Activated CD4-positive, alpha-beta memory T cell treated with anti-CD3 and anti-CD28 coated beads, Interleukin-2, amount 10 ng/mL, durations not matched to agents 7 days and 5 days (primary cell): Measurements from ENCODE around the gene LRP1B. TPM values are rescaled to one million over a fixed set of nuclear protein-coding genes. Genes with fewer than 3 reads are reported as not detected.

Source experiments
- CTCF ChIA-PET: fragments of 350-600 bp; sonication (Branson Sonifier 250); formaldehyde crosslinking; loops from one replicate; lab custom pipeline; 2021; ENCODE audit warnings: antibody characterized with exemption, inconsistent platforms; lab: Charles Lee
- POLR2A ChIA-PET: fragments of 350-600 bp; sonication (Branson Sonifier 250); formaldehyde crosslinking; loops from one replicate; lab custom pipeline; 2021; ENCODE audit warnings: antibody characterized with exemption; lab: Charles Lee
- DNase-seq: peaks from one replicate; pipeline ENCODE4 v3.0.0-alpha.2; 2020
- H3K27ac Mint-ChIP-seq: one replicate; pipeline ENCODE4 v1.8.0; 2021; ENCODE audit warnings: mild to moderate bottlenecking, mixed read lengths
- H3K27me3 Mint-ChIP-seq: one replicate; pipeline ENCODE4 v1.8.0; 2021; ENCODE audit warnings: mixed read lengths
- H3K36me3 Mint-ChIP-seq: one replicate; pipeline ENCODE4 v1.8.0; 2021; ENCODE audit warnings: low read depth, mixed read lengths
- H3K4me1 Mint-ChIP-seq: one replicate; pipeline ENCODE4 v1.8.0; 2021; ENCODE audit warnings: mixed read lengths
- H3K4me3 Mint-ChIP-seq: one replicate; pipeline ENCODE4 v1.8.0; 2021; ENCODE audit warnings: mild to moderate bottlenecking, mixed read lengths
- H3K9me3 Mint-ChIP-seq: one replicate; pipeline ENCODE4 v1.8.0; 2021; ENCODE audit warnings: mixed read lengths
- total RNA-seq, 2 experiments: library from RNA; stranded (reverse); gene quantifications; one replicate each; pipeline ENCODE4 v1.2.3, GENCODE V29; 2021

Gene LRP1B
- total RNA-seq, result not detected

DNA sequence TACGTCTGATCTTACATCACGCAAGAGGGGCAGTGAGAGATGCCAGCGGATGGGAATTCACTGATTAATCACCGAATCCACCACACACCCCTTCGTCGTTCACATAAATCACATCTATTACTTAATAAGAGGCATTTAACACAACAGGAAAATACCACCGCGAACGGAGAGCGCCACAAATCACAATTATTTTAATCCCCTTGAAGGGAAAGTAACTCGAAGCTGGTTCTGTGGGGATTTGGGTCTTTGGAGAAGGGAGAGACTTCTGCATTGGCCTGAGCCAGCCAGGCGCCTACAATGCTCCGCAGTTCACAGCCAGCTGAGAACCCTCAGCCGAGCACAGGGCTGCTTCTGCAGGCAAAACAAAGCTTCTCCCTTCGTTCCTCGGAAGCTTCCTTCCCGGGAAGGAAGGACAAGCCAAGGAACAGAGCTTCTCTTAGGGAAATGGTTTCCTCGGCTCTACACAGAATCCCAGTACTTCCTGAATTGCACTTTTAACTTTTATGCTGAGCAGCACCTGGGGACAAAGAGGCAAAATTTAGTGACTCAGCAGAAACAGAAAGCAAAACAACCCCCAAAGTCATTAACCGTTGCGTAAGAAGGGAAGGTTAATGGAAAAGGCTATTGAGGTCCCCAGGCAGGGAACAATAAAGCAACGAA, at the start of gene LRP1B:
Gene LRP1B, minus strand, starts transcription at position 7 of the 660 bp plus-strand sequence. CDS start 287 bp downstream, outside the sequence.
- no peaks in the 10 kb centered on the region for H3K9me3 Mint-ChIP-seq
- ChIA-PET CTCF (interaction anchor here (0.8 kb wide), 1 partner anchor 9 kb away, joined by 5 read pairs; no protein-coding TSS in a partner anchor), POLR2A (no interaction called here)
- peaks cover 6% of the 10 kb centered on the region for H3K4me1 Mint-ChIP-seq
- no peaks in the 10 kb centered on the region for H3K36me3 Mint-ChIP-seq
- no peak within 1 kb of the TSS for H3K27ac Mint-ChIP-seq
- H3K4me3 Mint-ChIP-seq, result peak within 1 kb of the TSS; percentile 32
- H3K27me3 Mint-ChIP-seq, result peaks cover 26% of the 10 kb centered on the region
- no peak for DNase-seq

GRCh38 chr2:142179686-142180085, 48.9 kb upstream of the LRP1B start:
- ChIA-PET POLR2A (no interaction called here), CTCF (no interaction called here)
- Mint-ChIP-seq H3K9me3 (no peaks in the 10 kb centered on the region), H3K27me3 (no peaks in the 10 kb centered on the region), H3K27ac (no peak overlapping the region), H3K4me1 (no peaks in the 10 kb centered on the region), H3K36me3 (no peaks in the 10 kb centered on the region), H3K4me3 (no peak overlapping the region)
- no peak for DNase-seq

DNA sequence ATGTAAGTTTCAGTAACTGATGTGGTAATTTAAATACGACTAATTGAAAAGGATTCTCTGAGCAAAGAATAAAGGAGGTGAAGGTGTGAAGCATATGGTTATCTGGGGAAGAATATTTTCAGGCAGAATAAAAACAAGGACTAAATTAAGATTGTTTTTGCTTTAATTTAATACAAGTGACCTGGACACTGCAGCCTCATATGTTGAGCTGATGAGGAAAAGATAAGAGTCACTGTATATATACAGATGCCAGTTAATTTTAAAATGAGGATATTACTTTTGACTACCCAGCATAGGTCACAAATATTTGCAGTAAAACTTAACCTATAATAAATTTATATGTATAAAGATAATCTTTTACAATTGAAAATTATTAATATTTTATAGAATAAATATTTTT, 47.8 kb upstream of the LRP1B start:
- H3K36me3 Mint-ChIP-seq, result no peaks in the 10 kb centered on the region
- no peaks in the 10 kb centered on the region for H3K27me3 Mint-ChIP-seq
- no peaks in the 10 kb centered on the region for H3K4me1 Mint-ChIP-seq
- no peak for DNase-seq
- no peaks in the 10 kb centered on the region for H3K9me3 Mint-ChIP-seq
- ChIA-PET CTCF (no interaction called here), POLR2A (no interaction called here)
- no peak overlapping the region for H3K27ac Mint-ChIP-seq
- no peak overlapping the region for H3K4me3 Mint-ChIP-seq

GRCh38 chr2:142176941-142177340, 46.1 kb upstream of the LRP1B start:
- Mint-ChIP-seq H3K27me3 (no peaks in the 10 kb centered on the region), H3K4me1 (no peaks in the 10 kb centered on the region), H3K9me3 (no peaks in the 10 kb centered on the region), H3K4me3 (no peak overlapping the region), H3K36me3 (no peaks in the 10 kb centered on the region), H3K27ac (no peak overlapping the region)
- CTCF ChIA-PET, result no interaction called here
- DNase-seq, result no peak
- POLR2A ChIA-PET, result no interaction called here

- ChIA-PET POLR2A (no interaction called here), CTCF (no interaction called here)
- no peaks in the 10 kb centered on the region for H3K9me3 Mint-ChIP-seq
- no peak overlapping the region for H3K27ac Mint-ChIP-seq
- H3K36me3 Mint-ChIP-seq, result no peaks in the 10 kb centered on the region
- no peak for DNase-seq
- H3K4me1 Mint-ChIP-seq, result no peaks in the 10 kb centered on the region
- H3K27me3 Mint-ChIP-seq, result no peaks in the 10 kb centered on the region
- no peak overlapping the region for H3K4me3 Mint-ChIP-seq
Measured at GRCh38 chr2:142175813-142176338, 45.1 kb upstream of the LRP1B start.

DNA sequence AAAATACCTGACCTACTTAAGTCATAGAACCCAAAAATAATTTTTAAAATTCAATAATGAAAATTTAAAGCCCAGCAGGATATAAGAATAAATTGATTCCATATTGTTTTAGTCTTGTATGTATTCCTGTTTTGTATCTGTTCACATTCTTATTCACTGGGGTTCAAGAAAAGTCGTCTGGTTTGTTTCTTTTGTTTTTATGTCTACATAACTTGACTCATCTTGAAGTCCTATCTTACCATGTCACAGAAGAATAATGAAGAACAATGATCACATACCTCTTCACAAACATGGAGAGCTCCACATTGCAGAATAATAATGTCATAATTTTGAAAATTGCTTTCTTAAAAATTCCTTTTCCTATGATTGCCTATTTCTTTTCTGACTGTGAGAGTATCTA, 43.4 kb upstream of the LRP1B start:
- Mint-ChIP-seq H3K36me3 (no peaks in the 10 kb centered on the region), H3K27me3 (no peaks in the 10 kb centered on the region), H3K4me3 (no peak overlapping the region), H3K27ac (no peak overlapping the region), H3K4me1 (no peaks in the 10 kb centered on the region), H3K9me3 (no peaks in the 10 kb centered on the region)
- no peak for DNase-seq
- CTCF ChIA-PET, result no interaction called here
- POLR2A ChIA-PET, result no interaction called here

- POLR2A ChIA-PET, result no interaction called here
- no peaks in the 10 kb centered on the region for H3K27me3 Mint-ChIP-seq
- no peaks in the 10 kb centered on the region for H3K4me1 Mint-ChIP-seq
- H3K9me3 Mint-ChIP-seq, result peaks cover under 1% of the 10 kb centered on the region
- H3K4me3 Mint-ChIP-seq, result no peak overlapping the region
- CTCF ChIA-PET, result no interaction called here
- no peak for DNase-seq
- no peak overlapping the region for H3K27ac Mint-ChIP-seq
- no peaks in the 10 kb centered on the region for H3K36me3 Mint-ChIP-seq
Measured at GRCh38 chr2:142170847-142171246, 40.0 kb upstream of the LRP1B start.

GRCh38 chr2:142165790-142166189, 35.0 kb upstream of the LRP1B start:
- Mint-ChIP-seq H3K4me1 (no peaks in the 10 kb centered on the region), H3K27ac (no peak overlapping the region), H3K36me3 (no peaks in the 10 kb centered on the region), H3K27me3 (no peaks in the 10 kb centered on the region), H3K4me3 (no peak overlapping the region), H3K9me3 (peaks cover 3% of the 10 kb centered on the region)
- CTCF ChIA-PET, result no interaction called here
- POLR2A ChIA-PET, result no interaction called here
- DNase-seq, result no peak

DNA sequence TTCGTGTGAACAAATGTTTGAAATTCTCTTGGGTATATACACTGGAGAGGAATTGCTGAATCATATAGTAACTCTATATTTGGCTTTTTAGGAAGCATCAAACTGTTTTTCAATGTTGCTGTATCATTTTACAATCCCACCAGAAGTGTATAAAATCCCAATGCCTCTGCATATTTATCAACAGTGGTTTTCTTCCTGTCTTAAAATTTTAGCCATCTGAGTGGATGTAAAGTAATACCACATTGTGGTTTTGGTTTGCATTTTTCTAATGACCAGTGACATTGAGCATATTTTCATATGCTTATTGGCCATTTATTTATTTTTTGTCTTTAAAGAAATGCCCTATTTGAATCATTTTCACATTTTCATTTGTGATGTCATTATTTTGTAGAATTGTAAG, 22.8 kb upstream of the LRP1B start:
- no peak for DNase-seq
- Mint-ChIP-seq H3K27ac (no peak overlapping the region), H3K36me3 (no peaks in the 10 kb centered on the region), H3K27me3 (no peaks in the 10 kb centered on the region), H3K4me1 (no peaks in the 10 kb centered on the region), H3K9me3 (no peaks in the 10 kb centered on the region), H3K4me3 (no peak overlapping the region)
- ChIA-PET POLR2A (no interaction called here), CTCF (no interaction called here)

DNA sequence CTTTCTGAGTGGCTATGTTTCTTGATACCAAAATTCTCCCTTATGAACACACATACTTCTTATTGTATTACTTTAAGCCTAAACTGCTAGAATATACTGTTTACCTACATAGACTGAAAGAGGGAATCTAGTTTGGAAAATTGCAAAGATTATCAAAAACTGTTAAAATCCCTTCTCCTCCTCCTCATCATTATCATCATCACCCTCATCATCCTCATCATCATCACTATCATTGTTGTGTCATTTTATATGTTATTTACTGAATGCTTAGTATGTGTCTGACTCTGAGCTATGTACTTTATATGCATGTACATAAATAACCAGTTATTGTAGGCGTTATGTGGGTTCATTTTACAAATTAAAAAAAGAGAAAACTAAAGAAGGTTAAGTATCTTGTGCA, 19.6 kb upstream of the LRP1B start:
- POLR2A ChIA-PET, result no interaction called here
- no peak overlapping the region for H3K27ac Mint-ChIP-seq
- H3K36me3 Mint-ChIP-seq, result no peaks in the 10 kb centered on the region
- no peak overlapping the region for H3K4me3 Mint-ChIP-seq
- H3K9me3 Mint-ChIP-seq, result no peaks in the 10 kb centered on the region
- no peaks in the 10 kb centered on the region for H3K27me3 Mint-ChIP-seq
- DNase-seq, result no peak
- CTCF ChIA-PET, result no interaction called here
- H3K4me1 Mint-ChIP-seq, result no peaks in the 10 kb centered on the region

DNA sequence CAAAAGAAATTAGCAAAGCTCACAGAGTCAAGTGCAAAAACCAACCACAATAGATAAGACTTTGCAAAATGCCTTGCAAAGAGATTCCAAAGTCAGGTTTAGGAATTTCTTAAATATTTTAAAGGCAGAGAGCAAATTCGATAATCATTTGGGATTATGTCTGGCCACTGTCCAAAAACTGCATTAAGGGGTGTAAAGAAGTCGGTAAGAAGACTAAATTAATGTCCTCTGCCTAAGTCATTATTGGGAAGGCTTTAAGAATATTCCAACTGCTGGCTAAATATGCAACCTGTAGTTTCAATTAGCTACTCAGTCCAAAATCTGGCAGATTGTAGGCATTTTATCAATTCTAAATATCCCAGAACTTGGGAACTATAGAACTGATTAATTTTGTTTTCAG, 13.7 kb upstream of the LRP1B start:
- no peaks in the 10 kb centered on the region for H3K36me3 Mint-ChIP-seq
- no peak overlapping the region for H3K4me3 Mint-ChIP-seq
- DNase-seq, result no peak
- ChIA-PET CTCF (no interaction called here), POLR2A (no interaction called here)
- H3K4me1 Mint-ChIP-seq, result no peaks in the 10 kb centered on the region
- no peaks in the 10 kb centered on the region for H3K9me3 Mint-ChIP-seq
- H3K27ac Mint-ChIP-seq, result no peak overlapping the region
- H3K27me3 Mint-ChIP-seq, result no peaks in the 10 kb centered on the region

DNA sequence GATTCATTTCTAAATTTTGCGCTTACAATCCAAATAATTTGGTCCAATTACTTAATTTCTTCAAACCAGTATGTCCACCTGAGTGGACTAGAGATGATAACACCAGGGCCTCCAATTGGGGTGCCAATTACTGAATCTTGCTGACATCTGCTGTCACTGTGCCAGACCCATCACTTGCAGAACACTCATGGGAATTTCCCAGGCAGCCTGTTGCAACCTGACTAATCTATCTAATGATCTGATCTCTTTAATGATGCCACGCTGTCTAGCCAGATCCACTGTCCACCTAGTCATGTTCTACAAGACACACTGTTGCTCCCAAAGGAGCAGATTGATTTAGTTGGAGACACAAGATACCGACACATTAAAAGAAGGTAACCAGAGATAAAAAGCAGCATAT, 11.8 kb upstream of the LRP1B start:
- Mint-ChIP-seq H3K9me3 (no peaks in the 10 kb centered on the region), H3K27me3 (no peaks in the 10 kb centered on the region), H3K36me3 (no peaks in the 10 kb centered on the region), H3K4me1 (no peaks in the 10 kb centered on the region), H3K27ac (no peak overlapping the region), H3K4me3 (no peak overlapping the region)
- POLR2A ChIA-PET, result no interaction called here
- DNase-seq, result no peak
- CTCF ChIA-PET, result no interaction called here

- ChIA-PET CTCF (interaction anchor here (1.2 to 2.0 kb wide), 2 partner anchors 10 to 12 kb away, joined by 5 to 6 read pairs; partner anchors contain the start of gene LRP1B), POLR2A (no interaction called here)
- Mint-ChIP-seq H3K36me3 (no peaks in the 10 kb centered on the region), H3K9me3 (no peaks in the 10 kb centered on the region), H3K27ac (no peak overlapping the region), H3K27me3 (no peaks in the 10 kb centered on the region), H3K4me3 (no peak overlapping the region), H3K4me1 (no peaks in the 10 kb centered on the region)
- DNase-seq, result no peak
Measured at GRCh38 chr2:142140434-142140845, 9.6 kb upstream of the LRP1B start.

DNA sequence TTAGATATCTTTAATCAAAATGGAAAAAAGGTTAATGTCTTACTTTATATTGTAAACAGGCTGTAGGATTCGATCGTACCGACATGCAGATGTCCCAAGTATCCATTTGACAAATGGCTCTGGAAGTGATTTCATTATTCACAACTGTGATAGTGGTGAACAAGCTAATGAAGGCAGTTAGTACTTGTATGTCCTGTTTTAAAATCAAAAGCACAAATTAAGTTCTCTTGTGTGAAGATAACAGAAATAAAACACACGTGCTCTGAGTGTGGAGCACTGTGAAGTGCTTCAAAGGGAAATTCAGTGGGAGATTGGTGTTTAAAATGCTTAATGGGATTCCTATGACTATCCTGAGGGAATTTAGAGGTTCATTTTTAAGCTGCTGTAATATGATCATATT, 8.6 kb upstream of the LRP1B start:
- ChIA-PET POLR2A (no interaction called here), CTCF (interaction anchor here (2.0 kb wide), 1 partner anchor 11 kb away, joined by 6 read pairs; no protein-coding TSS in a partner anchor)
- no peak overlapping the region for H3K4me3 Mint-ChIP-seq
- H3K27ac Mint-ChIP-seq, result no peak overlapping the region
- DNase-seq, result no peak
- no peaks in the 10 kb centered on the region for H3K27me3 Mint-ChIP-seq
- H3K9me3 Mint-ChIP-seq, result no peaks in the 10 kb centered on the region
- H3K36me3 Mint-ChIP-seq, result no peaks in the 10 kb centered on the region
- H3K4me1 Mint-ChIP-seq, result no peaks in the 10 kb centered on the region
